GM10248 (cell line): Measurements from ENCODE around the gene INPP4B.

Experiments
- CTCF ChIA-PET: fragments of 300-600 bp; sonication (Branson Sonifier 250); formaldehyde crosslinking; extraction: SDS; loops from one replicate; lab custom pipeline; 2021; ENCODE audit warnings: antibody characterized with exemption; lab: Yijun Ruan, JAX
- POLR2A ChIA-PET: fragments of 350-650 bp; sonication (Branson Sonifier 250); formaldehyde crosslinking; extraction: SDS; loops from one replicate; lab custom pipeline; 2020; ENCODE audit warnings: antibody characterized with exemption; lab: Yijun Ruan, JAX
- DNase-seq: peaks from one replicate; pipeline ENCODE4 v3.0.0; 2012; ENCODE audit errors: extremely low spot score
- CTCF ChIP-seq: IDR thresholded peaks from 2 replicates; pipeline ENCODE4 v1.5.1; 2012; ENCODE audit warnings: mild to moderate bottlenecking, low read depth; ENCODE audit errors: extremely low read depth, missing control alignments, control extremely low read depth

INPP4B gene

GRCh38 chr4:142363686-142364085, 482.4 kb downstream of the INPP4B start:
- ChIA-PET POLR2A (no interaction called here), CTCF (no interaction called here)
- DNase-seq = no peak

GRCh38 chr4:142361981-142362380, 484.1 kb downstream of the INPP4B start:
- ChIA-PET POLR2A (no interaction called here), CTCF (no interaction called here)
- TF ChIP-seq CTCF = no peak
- no peak for DNase-seq

More at GRCh38 chr4:142363686-142364085, 482.4 kb downstream of the INPP4B start:
- TF ChIP-seq CTCF = no peak

- ChIA-PET POLR2A (no interaction called here), CTCF (interaction anchor here (1.0 to 1.1 kb wide), 2 partner anchors 9 to 11 kb away, joined by 4 read pairs; no protein-coding TSS in a partner anchor)
- no peak for TF ChIP-seq CTCF
- DNase-seq = no peak
These were observed 485.4 kb downstream of the INPP4B start for GRCh38 chr4:142360657-142361056.

- no peak for TF ChIP-seq CTCF
- no peak for DNase-seq
- POLR2A ChIA-PET = no interaction called here
- CTCF ChIA-PET = interaction anchor here (0.7 kb wide), 1 partner anchor 1144 kb away, joined by 3 read pairs; no protein-coding TSS in a partner anchor
These were observed 487.4 kb downstream of the INPP4B start for GRCh38 chr4:142358656-142359055.

GRCh38 chr4:142356801-142357200, 489.3 kb downstream of the INPP4B start:
- POLR2A ChIA-PET = no interaction called here
- no peak for TF ChIP-seq CTCF
- CTCF ChIA-PET = interaction anchor here (0.7 to 1.3 kb wide), 3 partner anchors 9 to 65 kb away, joined by 3 to 4 read pairs (median 3); no protein-coding TSS in a partner anchor
- no peak for DNase-seq

- CTCF ChIA-PET = interaction anchor here (0.7 to 5.6 kb wide), 4 partner anchors 8 to 65 kb away, joined by 3 to 43 read pairs (median 4); no protein-coding TSS in a partner anchor
- POLR2A ChIA-PET = no interaction called here
- TF ChIP-seq CTCF = no peak
- DNase-seq = no peak
These were observed 489.9 kb downstream of the INPP4B start for GRCh38 chr4:142356118-142356759.
